AG09309 (cell line): ENCODE results near the gene LRCH1.

Experiments
- DNase-seq: peaks from one replicate; pipeline ENCODE4 v3.0.0-alpha.2; 2010; ENCODE audit warnings: low read depth
- H3K4me3 ChIP-seq: 2 replicates; pipeline ENCODE4 v1.5.1; 2011; ENCODE audit warnings: mild to moderate bottlenecking, low read depth, low read length, moderate library complexity; ENCODE audit not compliant: control insufficient read depth
- TF ChIP-seq, protein P1 (sequence below): IDR thresholded peaks from 2 replicates; pipeline ENCODE4 v1.5.1; 2011; ENCODE audit warnings: mild to moderate bottlenecking, low read depth, low read length, inconsistent platforms; ENCODE audit not compliant: insufficient read depth, control insufficient read depth; ENCODE audit errors: missing control alignments

LRCH1 gene

GRCh38 chr13:46655377-46656180 is 102.6 kb downstream of the LRCH1 start:
- DNase-seq: no peak
- H3K4me3 ChIP-seq: no peak overlapping the region
- TF ChIP-seq, protein P1, sequence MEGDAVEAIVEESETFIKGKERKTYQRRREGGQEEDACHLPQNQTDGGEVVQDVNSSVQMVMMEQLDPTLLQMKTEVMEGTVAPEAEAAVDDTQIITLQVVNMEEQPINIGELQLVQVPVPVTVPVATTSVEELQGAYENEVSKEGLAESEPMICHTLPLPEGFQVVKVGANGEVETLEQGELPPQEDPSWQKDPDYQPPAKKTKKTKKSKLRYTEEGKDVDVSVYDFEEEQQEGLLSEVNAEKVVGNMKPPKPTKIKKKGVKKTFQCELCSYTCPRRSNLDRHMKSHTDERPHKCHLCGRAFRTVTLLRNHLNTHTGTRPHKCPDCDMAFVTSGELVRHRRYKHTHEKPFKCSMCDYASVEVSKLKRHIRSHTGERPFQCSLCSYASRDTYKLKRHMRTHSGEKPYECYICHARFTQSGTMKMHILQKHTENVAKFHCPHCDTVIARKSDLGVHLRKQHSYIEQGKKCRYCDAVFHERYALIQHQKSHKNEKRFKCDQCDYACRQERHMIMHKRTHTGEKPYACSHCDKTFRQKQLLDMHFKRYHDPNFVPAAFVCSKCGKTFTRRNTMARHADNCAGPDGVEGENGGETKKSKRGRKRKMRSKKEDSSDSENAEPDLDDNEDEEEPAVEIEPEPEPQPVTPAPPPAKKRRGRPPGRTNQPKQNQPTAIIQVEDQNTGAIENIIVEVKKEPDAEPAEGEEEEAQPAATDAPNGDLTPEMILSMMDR: no peak

DNA sequence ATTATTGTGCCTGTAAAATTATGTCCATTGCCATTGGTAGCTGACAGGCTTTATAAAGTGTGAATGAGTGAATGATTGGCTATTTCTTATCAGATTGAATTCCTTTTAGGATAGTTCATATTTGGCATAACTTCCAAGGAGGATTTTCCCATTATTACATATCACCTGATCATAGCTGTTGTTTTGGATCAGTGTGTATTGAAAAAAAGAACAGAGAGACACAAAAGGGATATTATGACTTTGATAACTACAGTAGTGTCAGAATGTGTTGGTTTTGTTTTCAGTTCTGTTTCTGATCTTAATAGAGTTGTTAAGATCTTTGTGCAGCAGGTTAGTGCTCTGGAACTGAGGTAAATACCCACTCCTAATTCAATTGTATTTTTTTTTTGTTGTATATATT is 103.8 kb downstream of the LRCH1 start:
- no peak overlapping the region for H3K4me3 ChIP-seq
- no peak for DNase-seq
- TF ChIP-seq, protein P1: no peak

DNA sequence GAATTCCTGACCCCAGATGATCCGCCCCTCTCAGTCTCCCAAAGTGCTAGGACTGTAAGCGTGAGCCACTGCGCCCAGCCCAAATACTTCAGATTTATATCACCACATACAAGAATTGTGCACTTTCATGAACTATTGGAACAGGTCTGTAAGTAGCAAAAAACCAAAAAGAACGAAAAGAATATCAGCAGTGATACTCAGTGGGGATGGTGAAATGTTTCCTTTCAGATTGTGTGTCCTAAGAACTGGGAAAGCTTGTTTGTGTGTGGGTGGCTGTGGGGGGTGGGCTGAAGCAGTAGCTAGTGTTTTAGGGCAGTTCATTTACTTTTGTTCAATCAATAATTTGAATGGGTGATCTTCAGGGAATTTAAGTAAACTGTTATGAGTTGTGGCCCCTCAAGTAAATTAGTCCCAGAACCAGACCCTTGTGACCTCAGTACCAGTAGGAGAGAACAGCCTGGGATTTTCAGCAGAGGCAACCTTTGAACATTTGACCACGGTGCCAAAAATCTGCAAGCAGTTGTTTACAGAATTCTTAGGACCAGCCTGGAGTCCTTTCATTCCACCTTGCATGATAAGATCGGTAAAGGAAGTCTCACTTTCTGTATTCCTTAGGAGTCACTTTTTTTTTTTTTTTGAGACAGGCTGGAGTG is 106.6 kb downstream of the LRCH1 start:
- DNase-seq: no peak
- TF ChIP-seq, protein P1: no peak
- no peak overlapping the region for H3K4me3 ChIP-seq

DNA sequence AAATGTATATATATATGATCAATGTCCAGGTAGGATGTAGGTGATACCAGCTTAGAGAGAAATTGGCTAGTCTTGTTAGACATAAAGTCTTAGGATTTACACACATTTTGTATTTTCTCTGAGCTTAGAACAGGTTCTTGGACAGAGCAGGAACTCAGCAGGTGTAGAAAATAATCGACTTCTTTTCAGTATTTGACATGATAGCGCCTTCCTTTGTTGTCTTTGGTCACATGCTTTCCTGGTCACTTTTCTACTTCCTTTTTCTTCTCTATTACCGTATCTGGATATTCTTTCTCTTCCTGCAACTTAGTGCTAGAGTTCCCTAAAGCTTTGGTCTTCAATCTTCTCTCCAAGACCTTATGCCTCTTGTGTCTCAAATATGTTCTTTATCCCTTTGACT is 107.4 kb downstream of the LRCH1 start:
- TF ChIP-seq, protein P1: no peak

DNA sequence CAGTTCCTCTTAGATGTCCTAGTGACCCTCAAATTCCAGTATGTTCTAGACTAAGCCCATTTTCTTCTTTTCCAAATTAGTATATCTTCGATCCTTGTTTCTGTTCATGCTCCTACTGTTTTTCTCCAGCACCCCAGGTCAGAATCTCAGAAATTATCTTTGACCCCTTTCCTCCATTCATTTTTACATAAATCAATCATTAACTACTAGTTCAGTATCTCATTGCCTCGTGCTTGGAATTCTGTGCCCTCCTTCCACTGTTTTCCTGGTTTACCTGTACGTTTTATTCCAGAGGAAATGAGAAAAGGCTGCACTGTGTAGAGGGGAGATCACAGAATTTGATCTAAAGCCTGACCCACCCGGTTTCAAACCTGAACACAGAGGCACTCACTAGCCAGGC is 107.9 kb downstream of the LRCH1 start:
- no peak overlapping the region for H3K4me3 ChIP-seq
- no peak for DNase-seq
- TF ChIP-seq, protein P1: no peak

More for the DNA sequence above, 107.4 kb downstream of the LRCH1 start:
- H3K4me3 ChIP-seq: no peak overlapping the region
- no peak for DNase-seq

- H3K4me3 ChIP-seq: no peak overlapping the region
- TF ChIP-seq, protein P1: no peak
- DNase-seq: no peak
Observed at GRCh38 chr13:46662690-46663089, 109.7 kb downstream of the LRCH1 start.
